NCI-H526 (cell line): ENCODE measurements around the gene SLC39A5.
A peak's percentile ranks its signal among the peaks of the same experiment; 100 is the strongest.

ENCODE experiments used
- DNase-seq, 2 experiments: peaks; one replicate each; lab custom pipeline; 2025; lab: John Stamatoyannopoulos, UW

The SLC39A5 gene

DNA sequence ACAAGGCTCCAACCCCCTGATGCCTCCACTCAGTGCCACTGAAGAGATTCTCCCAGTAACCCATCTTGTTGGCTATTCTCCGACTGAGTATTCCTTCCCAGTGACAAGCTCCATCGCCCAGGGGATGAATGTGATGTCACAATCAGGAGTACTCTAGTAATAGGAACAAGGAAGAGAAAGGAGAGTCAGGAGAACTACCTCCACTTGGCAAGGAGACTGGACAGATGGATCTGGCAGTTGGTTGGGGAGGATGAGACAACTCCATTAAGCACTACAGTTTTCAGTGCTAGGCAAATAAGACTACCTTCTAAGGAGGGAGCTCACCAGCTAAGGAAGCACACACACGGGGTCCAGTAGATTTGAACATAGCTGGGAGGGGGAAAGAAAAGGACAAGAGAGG is 13.4 kb upstream of the SLC39A5 start:
- no peak for DNase-seq

DNA sequence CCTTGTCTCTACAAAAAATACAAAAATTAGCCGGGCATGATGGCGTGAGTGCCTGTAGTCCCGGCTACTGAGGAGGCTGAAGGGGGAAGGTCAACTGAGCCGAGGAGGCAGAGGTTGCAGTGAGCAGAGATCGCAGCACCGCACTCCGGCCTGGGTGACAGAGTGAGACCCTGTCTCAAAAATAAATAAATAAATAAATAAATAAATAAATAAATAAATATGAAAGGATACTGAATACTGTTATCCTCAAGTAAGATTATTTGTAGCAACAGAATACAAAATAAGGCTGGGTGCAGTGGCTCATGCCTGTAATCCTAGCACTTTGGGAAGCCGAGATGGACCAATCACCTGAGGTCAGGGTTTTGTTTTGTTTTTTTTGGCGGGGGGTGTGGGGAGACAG is 10.0 kb upstream of the SLC39A5 start:
- DNase-seq, result no peak

DNA sequence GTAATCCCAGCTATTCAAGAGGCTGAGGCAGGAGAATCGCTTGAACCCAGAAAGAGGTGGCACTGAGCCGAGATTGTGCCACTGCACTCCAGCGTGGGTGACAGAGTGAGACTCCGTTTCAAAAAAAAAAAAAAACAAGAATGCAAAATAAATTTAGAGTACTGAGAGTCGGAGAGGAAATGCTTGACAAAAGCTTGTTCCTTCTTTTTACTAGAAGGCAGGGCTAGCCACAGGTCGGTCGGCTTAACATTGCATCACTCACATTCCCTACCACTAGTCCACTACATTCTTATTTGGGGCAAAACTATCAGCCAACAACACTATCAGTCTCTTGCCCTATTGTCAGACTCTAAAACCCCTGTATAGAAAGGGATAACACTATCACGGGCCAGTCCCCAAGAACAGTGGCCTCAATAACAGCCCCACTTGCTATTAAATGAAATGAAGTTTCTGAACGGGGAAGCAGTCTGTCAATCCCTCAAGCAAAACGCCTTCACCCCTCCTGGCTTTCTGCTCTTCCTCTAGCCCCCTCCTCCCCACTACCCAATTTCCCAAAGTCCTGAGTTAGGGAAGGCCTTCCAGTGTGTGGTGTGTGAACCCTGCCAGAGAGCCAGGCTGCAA is 9.1 kb upstream of the SLC39A5 start:
- DNase-seq, result no peak

DNA sequence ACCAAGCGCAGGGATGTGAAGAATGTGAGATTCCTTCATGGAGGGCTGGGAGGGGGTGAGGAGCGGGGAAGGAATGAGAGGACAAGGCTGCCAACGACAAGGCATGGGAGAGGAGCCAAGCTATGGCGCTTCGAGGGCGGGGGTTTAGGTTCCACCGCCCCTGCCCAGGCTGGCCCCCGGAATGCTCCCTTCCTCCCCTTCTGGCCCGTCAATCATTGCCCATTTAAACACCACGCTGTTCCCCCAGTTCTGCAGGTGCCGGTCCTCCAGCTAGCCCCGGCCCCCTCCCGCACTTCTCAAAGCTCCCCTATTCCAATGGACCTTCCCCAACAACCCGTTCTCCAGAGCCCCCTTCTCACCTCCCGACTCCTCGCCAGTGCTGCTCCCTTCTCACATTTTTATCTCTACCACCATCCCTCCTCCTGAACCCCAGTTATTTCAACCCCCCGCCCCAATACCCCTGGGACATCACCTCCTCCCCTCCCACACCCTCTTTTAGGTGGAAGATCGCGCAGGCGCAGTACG is 8.6 kb upstream of the SLC39A5 start:
- peak in 1 of 2 experiments; percentile 62 for DNase-seq

DNA sequence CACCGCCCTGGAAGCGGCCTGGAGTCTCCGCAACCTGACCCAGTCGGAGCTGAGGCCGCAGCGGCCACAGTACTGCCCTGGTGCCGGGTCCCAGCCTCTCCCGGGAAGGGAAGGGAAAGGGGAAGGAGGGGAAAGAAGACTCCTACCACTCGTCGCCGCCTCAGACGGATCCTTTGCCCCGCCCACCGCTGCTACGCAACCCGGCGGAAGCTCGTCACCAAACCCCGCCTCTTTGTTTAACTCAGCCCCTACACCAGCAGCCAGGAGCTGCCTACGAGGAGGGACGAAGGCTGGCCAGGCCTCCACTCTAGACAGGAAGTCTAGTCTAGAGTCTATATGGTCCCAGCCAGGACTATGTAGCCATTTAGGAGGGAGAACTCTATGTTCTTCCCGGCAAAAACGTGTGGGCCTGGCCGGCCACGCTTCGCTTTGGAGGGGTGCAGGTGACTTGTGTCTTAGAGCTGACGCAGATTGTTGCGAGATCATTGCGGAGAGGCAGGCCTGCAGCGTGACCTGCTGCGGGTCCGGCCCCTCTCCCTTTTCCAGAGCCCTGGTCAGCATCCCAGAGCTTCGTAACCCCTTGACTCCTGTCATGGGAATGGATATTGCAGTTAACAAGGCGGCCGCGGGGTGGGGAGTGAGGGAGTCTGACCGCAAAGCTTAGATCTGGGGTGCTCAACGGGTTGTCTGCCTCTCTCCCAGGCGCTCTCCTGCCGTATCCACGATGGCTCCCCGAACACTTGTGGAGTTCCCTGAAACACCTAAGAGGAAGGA is 7.9 kb upstream of the SLC39A5 start, which contains the start of gene RNF41:
RNF41 (minus strand) TSS at position 166 of the 774 bp plus-strand sequence. CDS start 7,875 bp downstream, outside the sequence.
- DNase-seq, result peak; percentile 93 to 98

DNA sequence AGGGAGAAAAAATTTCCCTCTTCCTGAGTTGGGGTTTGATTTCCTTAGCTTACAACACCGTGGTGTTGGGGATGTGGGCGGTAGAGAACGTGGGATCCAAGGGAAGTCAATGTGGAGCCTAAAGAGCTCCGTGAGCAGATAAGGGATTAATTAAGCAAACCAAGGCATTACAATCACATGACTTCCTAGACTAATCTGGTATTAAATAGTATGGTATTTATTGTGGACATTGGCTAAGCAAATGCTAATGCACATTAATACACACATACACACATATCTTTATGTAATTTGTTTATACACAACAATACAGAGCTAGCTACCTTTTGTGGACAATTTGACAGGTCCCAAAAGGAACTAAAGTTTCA is 7.3 kb upstream of the SLC39A5 start:
- peak in 1 of 2 experiments; percentile 54 for DNase-seq

DNA sequence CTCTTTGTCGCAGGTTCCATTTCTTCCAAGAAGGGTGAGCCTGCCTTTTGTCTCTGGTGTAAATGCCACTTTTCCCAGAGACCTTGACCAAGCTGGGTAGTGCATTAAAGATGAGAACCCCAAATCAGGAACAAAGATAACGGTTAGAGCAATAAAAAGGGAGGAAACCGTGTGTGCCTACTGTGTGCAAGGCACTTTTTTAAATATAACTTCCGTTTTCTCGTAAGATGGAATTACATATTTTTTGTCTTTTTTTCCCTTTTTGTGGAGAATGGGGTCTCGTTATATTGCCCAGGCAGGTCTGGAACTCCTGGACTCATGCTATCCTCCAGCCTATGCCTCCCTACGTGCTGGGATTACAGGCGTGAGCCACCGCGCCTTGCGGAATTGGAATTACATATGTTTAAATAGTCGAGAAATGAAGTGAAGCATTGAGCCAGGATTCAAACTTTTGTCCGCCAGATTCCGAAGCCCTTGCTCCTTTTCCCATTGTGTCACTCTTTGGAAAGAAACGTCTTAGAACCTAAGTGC is 6.2 kb upstream of the SLC39A5 start:
- no peak for DNase-seq

DNA sequence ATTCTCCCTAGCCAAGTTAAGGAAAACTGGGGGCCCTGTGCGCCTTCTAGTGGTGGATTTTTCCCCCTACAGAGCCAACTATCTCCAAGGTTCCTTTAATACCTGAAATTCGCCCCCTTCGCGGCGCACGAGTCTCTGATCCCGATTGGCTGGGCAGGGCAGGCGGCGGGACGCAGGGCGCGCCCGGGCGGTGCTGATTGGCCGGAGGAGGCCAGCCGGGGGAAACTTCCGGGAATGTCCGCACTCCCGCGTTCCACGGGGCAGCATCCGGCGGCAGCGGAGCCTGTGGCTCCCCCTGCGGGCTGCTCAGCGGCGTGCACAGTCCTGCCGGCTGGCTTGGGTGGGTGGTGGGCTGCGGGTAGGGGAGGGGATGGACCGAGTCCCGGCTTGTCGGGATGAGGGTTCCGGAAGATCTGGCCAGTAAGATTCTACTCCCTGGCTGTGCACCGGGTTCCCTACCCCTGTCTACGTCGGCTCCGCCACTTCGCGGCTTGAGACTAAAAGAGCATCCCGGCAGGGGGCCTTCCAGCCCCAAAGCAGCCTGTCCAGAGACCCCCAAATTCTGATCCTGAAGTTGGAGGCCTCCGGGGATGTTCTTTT is 5.6 kb upstream of the SLC39A5 start, which contains the start of gene NABP2:
NABP2 (plus strand) TSS at position 241 of the 600 bp plus-strand sequence. CDS start 515 bp downstream, outside the sequence.
- DNase-seq, result peak; percentile 94 to 99

DNA sequence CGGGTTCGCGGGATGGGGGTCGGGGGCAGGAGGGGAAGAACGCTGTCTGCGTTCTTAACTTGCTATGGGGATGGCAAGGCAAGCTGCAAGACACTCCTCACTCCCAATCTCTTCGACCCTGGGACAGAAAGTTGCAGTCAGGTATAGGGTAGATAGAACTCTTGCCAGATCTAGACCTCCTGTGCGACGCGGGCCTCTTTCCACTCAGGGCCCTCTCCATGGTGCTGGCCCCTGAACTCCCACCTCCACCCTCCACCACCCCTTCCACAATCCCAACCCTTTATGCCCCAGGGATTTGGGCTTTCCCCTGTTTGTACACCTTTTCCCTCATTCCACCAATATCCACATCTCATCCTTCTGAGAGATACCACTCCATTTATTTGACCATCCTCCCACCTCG is 4.9 kb upstream of the SLC39A5 start:
- DNase-seq, result no peak

DNA sequence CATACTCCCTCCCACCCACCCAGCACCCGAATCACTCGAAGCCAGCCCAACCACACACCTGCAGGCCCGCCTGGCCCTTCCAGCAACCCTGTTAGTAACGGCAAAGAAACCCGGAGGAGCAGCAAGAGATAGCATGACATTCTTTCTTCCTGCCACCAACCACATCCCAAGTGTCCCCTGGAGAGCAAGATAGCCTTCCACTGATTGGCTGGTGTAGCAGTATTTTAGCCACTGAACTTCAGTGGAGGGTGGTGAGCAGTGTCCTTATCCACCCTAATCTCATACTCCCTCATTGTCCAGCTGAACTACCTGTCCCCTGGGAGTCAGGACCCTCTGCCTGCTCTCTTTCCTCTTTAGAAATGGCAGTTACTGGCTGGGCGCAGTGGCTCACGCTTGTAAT is 769 bp upstream of the SLC39A5 start:
- no peak for DNase-seq

DNA sequence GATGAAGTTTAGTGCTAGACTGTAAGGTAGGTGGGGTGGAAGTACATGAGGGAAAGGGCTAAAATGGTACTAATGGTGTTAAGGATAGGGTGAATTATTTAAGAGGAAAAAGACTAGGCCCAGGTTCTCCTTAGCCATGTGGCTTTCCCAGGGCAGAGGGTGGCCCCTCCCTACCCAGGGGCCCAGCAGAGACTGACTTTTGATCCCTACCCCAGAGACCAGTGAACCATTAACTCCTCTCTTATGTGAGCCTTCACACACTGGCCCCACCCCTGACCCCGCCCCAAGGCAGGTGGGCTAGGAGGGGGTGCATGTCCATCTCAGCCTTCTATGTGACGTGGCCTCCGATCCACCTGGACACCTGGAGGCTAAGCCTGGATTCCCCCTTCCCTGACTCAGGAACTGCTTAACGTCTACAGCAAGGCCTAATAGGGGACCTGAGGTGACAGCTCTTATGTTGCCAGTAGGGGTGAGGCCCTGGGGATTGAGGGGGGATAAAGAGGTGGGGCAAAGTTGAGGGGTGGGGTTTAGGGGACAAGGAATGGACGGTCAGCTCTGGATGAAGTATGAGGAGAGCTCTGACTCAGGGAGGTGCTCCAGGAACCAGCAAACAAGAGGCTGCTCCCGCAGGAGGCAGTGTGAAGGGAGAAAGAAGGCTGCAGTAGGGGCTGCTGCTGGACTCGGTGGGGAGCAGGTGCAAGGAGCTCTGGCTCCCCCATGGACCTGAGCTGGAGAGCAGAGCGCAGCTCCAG is 757 bp downstream of the SLC39A5 start:
- DNase-seq, result no peak

DNA sequence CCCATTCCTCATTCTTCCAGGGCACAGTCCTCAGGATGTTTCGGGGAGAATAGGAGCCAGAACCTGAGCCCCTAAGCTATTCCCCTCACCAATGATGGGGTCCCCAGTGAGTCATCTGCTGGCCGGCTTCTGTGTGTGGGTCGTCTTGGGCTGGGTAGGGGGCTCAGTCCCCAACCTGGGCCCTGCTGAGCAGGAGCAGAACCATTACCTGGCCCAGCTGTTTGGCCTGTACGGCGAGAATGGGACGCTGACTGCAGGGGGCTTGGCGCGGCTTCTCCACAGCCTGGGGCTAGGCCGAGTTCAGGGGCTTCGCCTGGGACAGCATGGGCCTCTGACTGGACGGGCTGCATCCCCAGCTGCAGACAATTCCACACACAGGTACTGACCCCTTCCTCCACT is 1.3 kb downstream of the SLC39A5 start:
- DNase-seq, result no peak

DNA sequence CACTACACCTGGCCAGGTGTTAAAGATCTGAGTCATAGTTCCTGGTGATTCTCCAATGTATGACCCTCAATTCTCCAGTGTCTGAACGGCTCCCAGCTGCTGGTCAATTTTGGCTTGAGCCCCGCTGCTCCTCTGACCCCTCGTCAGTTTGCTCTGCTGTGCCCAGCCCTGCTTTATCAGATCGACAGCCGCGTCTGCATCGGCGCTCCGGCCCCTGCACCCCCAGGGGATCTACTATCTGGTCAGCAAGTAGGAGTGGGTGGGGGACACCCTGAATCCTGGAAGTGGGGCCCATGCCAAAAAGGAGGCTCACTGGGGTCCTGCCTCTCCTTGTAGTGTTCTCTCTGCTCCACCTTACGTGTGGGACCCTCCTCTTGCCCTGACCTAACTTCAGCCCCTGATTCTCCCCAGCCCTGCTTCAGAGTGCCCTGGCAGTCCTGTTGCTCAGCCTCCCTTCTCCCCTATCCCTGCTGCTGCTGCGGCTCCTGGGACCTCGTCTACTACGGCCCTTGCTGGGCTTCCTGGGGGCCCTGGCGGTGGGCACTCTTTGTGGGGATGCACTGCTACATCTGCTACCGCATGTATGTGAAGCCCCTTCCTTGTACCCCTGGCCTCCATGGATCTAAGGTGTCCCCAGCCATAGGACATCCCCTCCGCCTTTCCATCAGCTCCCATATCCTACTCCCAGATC is 5.0 kb downstream of the SLC39A5 start:
- no peak for DNase-seq

DNA sequence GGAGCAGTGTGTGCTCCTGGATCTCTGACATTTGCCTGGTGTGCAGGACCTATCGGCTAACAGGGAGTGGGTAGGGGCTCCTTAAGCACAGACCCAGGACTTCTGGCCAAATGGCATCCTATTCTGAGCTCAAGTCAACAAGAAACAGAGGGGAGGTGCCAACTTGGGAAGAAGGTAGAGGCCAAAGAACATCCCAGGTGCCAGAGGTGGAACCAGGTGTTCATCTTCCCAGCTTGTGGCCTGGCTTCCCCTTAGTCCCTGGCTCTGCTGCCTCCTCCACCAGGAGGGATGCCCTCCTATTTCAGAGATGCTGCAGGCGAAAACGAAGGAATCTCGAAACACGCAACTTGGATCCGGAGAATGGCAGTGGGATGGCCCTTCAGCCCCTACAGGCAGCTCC is 6.2 kb downstream of the SLC39A5 start:
- no peak for DNase-seq

DNA sequence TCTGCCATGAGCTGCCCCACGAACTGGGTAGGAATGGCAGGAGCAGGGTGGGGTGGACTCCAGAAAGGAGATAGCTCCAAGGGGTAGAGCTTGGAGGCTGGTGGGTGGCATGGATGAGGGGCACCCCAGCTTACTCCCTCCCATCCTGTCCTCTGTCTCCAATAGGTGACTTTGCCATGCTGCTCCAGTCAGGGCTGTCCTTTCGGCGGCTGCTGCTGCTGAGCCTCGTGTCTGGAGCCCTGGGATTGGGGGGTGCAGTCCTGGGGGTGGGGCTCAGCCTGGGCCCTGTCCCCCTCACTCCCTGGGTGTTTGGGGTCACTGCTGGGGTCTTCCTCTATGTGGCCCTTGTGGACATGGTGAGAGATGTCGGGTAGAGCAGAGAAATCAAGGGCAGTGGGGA is 7.1 kb downstream of the SLC39A5 start:
- no peak for DNase-seq

DNA sequence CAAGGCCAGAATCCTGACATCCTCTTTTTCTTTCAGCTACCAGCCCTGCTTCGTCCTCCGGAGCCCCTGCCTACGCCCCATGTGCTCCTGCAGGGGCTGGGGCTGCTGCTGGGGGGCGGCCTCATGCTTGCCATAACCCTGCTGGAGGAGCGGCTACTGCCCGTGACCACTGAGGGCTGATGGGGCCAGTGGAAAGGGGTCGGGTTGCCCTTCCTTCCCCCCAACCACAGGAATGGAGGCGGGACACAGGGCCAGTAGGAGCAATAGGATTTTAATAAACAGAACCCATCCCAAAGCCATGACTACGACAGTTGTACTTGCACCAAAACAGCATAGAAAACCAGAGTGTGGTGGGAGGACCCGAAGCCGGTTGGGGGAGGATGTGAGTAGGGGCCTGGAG is 7.7 kb downstream of the SLC39A5 start:
- no peak for DNase-seq

DNA sequence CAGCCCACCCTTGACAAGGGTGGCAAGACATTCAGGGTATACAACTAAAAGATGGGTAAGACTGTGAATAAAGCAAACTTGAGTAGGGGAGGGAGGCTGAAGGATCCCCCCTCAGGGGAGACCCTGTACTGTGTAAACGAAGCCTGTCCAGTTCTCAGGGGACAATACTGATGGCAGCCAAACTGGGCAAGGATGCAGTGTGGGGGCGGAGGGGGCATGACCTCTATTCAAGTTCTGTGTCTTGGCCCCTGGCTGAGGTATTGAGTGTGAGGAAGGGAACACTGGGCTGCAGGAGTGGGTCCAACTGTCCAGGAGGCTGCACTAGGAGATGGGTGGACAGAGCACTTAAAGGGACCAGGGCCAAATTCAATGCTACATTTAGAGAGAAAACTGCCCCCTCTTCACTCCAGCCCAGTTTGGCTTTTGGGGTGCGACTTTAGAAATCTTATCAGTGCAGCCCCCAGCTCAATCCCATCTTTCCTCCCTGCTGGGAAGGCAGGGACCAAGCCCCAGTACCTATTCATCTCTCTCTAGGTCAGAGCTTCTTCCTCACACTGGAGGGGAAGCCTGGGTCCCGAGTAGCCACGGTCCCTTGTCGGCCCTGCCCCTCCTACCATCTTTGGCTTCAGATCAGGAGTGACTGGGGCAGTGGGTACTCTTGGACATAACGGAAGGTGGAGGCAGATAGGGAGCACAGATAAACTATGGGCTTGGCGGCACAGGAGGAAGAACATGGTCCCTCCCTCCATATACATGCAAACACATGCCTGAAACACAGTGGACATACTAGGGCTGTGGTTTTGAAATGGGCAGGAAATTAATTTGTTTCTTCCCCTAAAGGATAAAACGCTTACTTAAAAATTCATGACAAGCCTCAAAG is 11.8 kb downstream of the SLC39A5 start:
- DNase-seq, result no peak

DNA sequence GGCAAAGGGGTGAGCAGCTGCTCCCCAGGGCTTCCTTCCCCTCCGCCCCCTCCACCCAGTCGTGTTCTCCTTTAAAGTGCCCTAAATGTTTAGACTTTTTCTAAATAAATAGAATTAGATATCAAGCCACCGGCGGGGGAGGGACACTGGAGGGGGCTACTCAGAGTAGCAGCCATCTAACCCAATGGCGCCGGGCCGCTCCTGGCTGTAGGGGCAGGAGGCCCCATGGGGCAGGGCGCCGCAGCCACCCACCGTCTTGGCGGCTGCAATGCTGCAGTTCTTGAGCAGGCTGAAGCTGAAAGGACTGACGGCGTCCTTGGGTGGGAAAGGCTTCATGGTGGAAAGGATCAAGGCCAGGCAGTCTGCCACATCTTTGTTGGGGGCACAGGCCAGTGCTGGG is 13.1 kb downstream of the SLC39A5 start:
- no peak for DNase-seq

DNA sequence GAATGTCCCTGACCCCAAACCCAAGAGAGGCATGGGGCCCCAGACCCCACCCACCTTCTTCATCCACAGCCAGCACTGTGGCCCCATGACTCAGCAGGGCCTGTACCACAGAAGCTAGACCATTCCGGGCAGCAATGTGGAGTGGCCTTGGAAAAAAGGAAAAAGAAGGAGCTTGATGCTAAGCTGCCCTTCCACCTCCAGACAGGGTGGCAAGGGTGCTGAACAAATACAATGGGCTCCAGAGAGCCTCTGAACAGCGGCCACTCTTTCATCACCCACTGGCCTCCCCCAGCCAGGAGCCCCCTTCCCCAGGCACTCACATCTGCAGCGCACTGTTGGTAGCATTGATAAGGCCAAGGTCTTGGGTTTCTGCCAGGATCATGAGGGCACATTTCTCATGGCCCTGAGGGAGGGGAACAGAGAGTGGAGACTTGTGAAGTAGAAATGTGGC is 13.9 kb downstream of the SLC39A5 start:
- DNase-seq, result no peak

DNA sequence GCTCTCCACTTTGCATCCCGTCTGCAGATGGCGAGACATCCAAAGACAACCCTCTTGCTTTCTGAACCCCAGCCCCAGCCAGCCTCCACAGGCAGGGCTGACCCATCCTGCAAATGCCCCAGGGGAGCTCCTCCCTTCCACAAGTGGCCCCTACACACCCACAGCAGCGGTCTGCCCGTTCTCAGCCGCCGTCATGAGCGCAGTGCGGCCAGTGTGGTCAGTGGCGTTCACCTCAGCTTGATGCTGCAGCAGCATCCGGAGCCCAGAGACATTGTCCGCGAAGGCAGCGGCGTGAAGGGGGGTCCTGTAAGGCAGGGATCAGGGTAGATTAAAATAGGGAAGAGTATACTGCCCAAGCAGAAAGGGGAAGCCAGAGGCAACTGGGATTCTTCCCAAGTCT is 14.6 kb downstream of the SLC39A5 start:
- no peak for DNase-seq
